SHP77 (cell line): ENCODE results near the gene KCNH2.
"Not testable (repeated sequence)": the region's sequence is repeated elsewhere in the genome, so short reads cannot be mapped to it uniquely, and the experiment has no call there.

Experiments
- DNase-seq, 2 experiments: peaks; one replicate each; lab custom pipeline; 2025; lab: John Stamatoyannopoulos, UW

Gene KCNH2

DNA sequence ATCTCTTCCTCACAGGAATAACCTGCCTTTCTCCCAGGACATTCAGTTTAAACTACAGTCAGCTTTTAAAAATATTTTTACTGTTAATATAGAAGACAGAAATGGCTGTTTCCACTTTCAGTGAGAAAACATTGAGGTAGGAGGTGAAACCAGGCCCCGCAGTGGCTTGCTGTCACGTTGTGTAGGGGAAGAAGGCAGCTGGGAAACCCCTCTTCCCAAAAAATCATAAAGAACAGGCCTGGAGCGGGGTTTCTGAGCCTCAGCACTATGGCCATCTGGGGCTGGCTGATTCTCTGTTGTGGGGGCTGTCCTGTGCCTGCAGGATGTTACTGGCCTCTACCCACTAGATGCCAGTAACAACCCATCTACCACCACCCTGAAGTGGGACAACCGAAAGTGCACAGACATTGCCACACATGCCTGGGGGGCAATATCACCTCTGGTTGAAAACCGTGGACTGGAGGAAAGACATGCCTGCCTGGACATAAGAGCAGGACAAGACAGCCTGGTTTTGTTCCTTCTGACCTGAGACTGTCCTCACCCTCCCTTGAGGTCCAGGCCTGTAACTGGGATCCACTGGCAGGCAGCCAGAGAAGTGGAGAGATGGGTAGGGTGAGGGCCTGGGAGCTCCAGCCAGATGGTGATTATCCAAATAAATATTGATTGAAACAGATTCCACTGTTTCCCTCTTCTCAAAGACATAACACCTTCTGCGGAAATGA lies 43.9 kb downstream of the KCNH2 start:
- DNase-seq = no peak

DNA sequence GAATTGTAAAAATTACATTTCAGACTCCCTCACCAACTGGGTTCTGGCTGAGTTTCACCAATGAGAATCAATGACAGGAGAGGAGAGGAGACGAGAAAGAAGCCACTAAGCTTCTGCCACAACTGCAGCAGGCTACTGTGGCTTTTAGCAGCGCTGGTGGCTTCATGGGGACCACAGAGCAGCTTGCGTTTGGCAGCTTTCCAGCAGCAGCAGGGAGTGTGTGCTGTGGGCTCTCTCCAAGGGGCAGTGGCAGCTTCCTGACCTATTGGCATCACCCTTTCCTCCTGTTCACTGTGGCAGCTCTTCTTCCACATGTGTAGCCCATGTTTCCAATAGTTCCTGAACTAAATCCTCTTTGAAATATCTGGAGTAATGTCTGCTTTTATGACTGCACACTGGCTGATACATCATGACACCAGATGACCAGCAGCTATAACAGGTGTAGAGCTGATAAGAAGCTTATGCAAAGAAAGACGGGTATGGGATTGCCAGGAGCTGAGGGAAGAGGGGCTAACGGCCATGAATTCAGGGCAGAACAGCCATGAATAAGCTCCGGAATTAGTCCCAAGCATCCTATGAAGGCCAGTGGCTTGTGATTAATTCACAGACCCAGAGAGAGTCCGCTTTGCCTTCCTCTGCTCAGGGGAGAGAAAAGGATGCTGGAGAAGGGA lies 46.8 kb downstream of the KCNH2 start:
- peak; percentile 46 to 55 for DNase-seq

DNA sequence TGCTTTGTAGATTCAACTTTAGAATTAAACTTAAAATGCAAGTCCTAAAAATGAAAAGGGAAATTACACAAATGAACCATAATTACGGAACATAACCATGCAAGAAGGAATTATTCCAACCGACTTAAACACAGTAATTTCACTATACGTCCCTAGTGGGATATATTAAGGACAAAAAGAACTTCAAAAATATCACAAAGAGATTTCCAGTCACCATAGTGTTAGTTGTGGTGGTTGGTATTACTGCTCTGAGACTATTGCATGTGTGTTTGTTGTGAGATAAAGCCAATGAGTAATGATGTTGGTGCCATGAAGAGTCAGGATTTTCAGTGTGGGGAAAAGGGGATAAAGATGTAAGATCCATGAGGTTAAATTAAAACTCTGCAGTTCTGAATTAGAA lies 49.6 kb downstream of the KCNH2 start:
- no peak for DNase-seq

DNA sequence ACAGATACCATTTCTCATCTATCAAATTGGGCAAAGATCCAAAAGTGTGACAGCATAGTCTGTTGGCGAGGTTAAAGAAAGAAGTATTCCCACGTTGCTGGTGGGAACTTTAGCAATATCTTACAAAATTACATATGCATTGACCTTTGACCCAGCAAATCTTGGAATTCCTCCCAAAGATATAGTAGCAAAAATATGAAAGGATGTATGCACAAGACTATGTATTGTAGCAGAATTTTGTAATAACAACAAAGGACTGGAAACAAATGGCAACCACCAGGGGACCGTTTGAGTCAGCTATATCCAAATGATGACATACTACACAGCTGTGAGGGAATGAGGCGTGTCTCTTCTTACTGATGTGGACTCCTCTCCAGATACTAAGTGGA lies 50.2 kb downstream of the KCNH2 start:
- no peak for DNase-seq

DNA sequence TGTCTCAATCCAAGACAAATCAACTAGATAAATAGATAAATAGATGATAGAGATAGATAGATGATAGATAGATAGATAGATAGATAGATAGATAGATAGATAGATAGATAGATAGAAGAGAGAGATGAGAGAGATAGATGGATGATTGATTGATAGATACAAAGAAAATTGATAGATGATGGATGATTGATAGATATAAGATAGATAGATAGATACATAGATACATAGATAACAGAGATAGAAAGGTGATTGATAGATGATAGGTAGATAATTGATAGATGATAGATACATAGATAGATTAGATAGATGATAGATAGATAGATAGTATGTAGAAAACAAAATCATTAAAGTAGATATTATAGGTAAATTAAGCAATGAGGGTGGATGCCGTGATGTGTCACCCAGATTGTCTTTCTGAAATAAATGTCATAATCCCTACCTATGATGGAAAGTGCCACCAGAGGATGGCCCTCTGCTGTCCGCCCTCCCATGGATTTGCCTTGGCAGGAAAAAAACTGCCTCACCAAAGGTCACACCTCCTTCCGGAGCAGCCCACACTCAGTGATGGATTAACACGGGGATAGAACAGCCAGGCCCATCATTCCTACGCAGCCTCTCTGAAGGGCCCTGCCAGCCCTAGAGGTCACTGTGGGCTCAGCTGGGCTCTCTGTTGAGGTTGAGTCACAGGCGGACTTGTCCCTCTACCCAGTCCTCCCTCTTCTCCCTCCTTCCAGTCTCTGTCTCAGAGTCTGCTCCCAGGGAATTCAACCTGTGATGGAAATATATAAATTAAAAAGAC lies 50.8 kb downstream of the KCNH2 start:
- DNase-seq = no peak

DNA sequence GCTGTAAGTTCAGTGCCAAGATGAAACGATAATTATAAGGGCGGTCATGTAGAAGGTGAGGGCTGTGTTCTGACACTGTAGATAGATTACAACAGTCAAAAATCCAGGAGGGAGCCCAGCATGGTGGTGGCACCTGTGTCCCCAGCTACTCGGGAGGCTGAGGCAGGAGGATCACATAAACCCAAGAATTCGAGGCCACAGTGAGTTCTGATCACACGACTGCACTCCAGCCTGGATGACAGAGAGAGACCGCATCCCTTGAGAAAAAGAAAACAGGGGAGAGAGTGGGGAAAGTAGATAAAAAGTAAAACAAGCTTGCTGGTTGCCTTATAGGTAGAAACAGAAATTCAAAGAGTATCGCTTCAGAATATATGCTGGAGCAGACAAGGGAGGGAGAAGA lies 52.1 kb downstream of the KCNH2 start:
- DNase-seq = no peak

DNA sequence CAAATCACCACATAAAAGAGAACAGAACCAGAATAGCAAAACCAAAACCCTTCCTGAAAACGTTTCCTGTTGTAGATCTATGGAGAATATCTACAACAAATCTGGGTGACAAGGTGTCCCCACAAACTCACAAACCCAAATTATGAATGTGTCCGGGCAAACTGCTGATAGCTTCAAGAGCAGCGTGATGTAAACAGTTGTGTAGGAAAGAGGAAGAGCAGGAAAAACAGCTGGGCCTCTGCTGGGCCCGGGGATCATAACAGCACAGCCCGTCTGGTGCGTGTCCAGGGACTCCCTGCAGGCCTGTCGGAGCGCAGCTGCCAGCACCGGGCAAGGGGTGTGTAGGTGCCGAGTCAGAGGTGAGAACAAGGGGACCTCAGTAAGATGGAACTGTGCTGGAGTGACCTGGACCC lies 53.7 kb downstream of the KCNH2 start:
- no peak for DNase-seq

DNA sequence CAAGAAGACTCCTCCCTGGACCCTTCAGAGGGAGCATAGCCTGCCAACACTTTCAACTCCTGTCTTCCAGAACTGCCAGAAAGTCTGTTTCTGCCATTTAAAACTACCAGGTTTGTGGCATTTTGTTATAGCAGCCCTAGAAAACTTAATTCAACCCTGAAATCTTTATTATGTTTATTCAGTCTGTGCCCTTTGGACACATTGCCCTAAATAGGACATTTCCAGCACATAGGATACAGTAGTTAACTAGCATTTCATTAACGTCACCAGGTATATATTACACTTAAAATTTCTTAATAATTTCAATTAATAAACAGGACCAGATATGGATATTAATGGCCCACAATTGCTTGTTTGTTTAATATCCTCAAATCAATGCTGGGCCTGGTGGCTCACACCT lies 54.3 kb downstream of the KCNH2 start:
- DNase-seq = no peak

DNA sequence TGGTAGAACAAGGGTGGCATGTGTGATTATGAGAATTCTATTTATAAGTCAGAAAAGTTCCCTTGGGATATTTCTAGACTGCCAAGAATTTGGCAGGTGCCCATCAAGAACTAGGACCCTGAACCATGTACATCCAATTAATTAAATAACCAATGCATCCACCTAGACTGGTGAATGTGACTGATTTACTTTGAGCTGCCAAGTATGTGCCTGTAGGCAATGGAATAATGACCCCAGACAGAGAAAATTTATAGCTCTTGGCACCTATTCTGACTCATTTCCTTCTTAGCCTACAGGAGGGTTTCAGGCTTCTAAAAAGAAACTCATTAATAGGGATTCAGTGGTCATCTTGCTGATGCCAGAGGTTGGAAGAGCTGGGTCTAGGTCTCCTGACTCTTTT lies 54.9 kb downstream of the KCNH2 start:
- DNase-seq = no peak

DNA sequence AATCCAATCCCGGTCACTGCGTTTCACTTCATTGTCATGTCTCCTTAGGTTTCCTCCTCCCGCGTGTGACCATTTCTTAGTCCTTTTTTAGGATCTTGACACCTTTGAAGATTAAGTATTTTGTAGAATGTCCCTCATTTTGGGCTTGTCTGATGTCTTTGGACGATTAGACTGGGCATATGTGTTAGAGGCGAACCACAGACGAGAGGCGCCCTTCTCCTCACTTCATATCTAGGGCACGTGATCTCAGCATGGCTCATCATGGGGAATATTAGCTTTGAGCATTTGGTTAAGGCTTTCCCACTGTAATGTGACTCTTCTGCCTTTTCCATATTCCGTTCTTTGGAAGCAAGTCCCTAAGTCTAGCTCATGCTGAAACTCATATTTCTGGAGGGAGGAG lies 59.0 kb downstream of the KCNH2 start:
- DNase-seq = no peak

DNA sequence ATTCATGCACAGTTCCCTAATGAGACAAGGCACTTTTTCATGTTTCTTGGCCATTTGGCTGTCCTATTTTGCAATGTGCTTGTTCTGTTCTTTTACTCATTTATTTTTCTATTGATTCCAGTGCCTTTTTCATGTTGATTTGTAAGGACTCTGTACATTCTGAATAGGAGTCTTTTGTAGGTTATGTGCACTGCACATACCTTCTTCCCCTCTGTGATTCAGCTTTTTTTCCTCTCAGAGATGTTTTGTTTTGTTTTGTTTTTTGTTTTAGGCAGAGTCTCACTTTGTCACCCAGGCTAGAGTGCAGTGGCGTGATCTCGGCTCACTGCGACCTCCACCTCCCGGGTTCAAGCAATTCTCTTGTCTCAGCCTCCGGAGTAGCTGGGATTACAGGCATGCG lies 59.7 kb downstream of the KCNH2 start:
- no peak for DNase-seq

DNA sequence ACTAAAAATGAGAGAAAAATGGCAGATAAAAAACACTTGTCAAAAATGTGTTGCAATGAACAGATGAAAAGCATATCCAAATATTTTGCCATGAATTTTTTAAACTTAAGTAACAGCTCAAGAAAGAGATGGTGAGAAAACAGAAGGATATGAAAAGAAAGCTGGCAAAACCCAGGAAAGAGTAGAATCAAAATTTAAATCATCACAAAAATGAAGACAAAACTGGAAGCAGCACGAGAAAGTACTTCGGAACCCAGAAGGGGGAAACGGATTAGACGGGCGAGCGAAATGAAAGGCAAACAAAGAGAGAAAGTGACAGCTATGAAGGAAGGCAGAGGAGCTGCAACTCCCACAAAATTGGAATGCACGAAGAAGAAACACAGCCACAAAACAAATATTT lies 60.2 kb downstream of the KCNH2 start:
- no peak for DNase-seq

DNA sequence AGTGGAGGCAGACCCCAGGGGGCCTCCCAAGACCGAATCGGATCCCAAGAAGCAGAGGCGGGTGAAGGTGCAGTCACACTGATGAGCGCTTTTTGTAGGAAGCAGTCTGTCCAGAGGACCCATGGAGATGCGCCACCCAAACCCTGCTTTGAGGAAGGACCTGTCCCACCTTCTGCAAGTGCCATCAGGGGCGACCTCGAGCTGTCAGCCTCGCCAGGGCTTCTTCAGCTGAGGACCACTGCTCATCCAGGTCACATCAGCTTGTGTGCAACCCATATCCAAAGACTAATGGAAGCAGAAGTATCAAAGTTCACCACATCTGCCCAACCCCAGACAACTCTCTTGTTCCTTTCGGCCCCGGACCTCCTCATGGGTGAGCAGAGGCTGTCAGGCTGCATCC lies 61.5 kb downstream of the KCNH2 start:
- no peak for DNase-seq

DNA sequence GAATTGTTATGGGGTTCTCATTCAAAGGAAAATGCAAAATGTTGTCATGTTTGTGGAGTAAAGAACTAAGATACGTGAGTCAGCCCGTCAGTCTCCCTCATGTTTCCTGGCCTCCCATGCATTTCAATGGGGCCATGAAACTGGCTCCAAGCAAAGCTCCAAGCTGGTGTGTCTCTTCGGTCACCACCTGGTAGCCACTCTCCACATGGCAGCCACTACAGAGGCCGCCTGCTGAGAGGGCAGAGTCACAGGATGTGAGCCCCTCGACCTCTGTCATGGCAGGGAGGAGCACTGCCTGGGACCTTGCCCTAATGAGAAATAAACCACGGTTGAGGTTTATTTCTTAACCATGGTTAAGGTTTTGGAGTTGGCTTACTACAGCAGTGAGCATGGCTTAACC lies 63.2 kb downstream of the KCNH2 start:
- DNase-seq = no peak

DNA sequence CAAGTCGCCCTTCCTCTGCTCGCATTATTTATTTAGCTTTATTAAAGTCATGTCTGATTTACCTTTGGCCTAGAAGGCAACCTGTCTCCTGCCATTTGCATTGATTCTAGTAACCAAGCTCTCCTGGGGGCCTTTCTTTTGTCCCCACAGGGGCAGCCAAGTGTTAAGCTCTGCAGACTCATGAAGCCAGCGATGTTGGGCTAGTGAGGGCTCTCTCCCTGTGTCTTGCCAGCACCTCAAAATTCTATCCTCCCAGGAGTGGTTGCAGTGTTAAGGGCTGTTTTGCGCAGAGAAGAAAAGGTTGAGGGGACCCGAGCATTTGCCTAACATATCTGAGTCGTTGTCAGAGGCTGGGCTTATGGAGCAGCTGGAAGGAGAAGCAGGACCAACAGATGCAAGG lies 63.9 kb downstream of the KCNH2 start:
- DNase-seq = no peak

DNA sequence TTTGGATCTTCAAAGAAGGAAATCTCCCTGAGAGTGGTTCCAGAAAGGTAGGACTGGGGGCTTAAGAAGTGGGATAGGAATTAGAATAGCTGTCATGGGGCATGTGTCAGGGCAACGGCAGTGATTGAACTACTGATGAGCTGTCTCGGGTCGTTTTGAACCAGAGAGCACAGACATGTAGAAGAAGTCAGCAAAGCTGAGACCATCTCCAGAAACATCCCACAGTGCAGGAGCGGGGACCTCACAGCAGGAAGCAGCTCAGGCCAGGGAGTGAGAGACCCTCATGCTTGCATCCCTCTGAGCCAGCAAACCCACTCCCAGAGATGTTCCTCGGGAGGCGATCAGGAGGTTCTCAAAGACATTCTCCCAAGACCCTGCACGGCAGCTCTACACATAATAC lies 65.7 kb downstream of the KCNH2 start:
- DNase-seq = no peak

DNA sequence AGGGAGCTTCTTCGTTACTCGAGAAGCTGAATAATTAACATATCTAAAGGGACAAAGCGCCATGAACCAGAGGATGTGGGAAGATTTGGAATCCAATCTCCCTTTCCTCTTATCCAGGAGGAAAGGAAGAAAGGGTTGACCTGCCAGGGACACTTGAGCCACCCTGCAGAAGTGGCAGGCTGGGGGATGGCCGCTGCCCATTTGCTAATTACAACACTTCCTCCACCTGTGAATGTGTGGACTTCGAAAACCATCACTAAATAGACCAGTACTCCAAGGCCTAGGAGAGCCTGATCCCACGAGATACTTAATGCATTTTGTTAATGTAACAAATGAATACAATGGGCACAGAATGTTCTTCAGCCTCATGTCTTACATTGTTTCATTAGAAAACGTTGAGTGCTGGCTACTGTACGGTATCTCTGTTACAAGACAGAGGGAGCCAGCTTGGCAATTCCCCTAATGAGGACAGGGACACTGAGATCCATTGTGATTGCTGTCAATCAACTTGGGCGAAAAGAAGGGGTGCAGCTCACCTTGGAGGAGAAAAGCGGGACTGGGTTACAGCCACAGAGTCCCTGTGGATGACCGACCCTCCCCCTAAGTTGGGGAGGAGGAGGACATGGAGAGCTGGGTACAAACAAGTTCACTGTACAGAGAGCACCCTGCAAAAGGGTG lies 66.4 kb downstream of the KCNH2 start:
- DNase-seq = no peak

DNA sequence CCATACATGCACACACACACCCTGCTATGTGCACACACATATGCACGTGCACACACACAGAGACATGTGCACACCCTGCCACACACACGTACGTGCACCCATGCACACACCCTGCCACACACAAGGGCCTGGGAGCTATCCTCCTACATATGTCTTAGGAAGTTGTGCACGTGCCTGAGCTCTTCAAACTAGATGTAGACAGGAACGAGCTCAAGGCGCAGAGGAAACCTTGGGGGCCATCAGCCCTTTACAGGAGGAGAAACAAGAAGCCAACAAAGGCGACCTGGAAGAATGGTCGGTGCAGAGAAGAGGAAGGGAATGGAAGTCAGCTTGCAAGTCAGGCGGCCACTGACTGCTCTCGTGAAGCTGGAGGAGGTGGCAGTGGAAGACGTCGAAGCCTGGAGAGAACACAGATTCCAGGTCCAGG lies 67.1 kb downstream of the KCNH2 start:
- DNase-seq = no peak

DNA sequence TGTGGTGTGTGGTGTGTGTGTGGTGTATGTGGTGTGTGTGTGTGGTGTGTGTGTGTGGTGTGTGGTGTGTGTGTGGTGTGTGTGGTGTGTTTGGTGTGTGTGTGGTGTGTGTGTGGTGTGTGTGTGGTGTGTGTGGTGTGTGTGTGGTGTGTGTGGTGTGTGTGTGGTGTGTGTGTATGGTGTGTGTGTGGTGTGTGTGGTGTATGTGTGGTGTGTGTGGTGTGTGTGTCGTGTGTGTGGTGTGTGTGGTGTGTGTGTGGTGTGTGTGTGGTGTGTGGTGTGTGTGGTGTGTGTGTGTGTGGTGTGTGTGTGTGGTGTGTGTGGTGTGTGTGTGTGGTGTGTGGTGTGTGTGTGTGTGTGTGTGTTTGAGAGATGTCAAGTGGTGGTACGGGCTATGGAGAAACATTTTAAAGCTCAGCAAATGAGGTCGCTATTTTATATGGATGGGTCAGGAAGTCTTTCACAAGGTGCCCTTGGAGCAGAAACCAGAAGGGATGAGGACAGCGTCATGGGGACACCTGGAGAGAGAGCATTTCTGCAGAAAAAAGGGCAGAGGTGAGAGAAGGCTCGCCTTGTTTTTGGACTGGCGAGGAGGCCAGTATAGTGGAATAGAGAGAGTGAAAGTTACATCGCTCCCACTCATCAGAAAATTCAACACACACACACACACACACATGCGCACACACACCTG lies 67.7 kb downstream of the KCNH2 start:
- not testable (repeated sequence) for DNase-seq

DNA sequence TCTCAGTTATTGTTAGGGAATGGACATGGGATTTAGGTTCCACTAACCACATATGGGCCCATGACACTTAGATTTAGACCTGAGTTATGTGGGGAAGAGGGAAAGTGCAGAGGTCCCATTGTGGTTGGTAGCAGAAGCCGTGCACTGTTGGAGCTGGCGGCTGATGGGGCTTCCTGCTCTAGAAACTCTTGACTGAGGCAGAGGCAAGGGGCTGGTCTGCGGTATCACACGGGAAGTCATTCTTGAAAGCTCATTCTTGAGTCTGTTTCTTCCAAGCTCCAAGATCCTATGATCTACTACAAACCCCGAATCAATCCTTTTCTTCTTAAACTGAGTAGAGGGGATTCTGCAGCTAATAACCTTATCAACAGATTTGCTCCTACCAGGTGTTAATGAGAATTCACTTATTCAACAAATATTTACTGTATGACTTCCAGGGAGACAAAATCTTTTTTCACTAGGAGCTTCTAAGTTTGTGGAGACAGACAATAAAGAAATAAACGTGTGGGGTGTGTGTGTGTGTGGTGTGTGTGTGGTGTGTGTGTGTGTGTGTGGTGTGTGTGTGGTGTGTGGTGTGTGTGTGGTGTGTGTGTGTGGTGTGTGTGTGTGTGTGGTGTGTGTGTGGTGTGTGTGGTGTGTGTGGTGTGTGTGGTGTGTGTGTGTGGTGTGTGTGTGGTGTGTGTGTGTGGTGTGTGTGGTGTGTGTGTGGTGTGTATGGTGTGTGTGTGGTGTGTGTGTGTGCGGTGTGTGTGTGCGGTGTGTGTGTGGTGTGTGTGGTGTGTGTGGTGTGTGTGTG lies 68.7 kb downstream of the KCNH2 start:
- DNase-seq = no peak

DNA sequence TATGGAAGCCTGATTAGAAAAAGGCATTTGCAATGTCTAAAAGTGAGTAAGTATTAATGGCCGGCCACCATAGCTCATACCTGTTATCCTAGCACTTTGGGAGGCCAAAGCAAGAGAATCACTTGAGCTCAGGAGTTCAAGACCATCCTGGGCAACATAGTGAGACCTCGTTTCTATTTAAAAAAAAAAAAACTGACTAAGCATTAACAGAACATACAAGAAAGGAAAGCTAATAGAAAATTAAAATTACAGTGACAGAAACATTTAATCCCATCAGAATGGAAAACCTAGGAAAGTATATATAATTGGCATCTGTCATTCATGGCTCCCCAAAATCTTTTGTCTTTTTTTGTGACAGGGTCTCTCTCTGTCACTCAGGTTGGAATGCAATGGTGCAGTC lies 69.9 kb downstream of the KCNH2 start:
- no peak for DNase-seq
